Osteocyte (in vitro differentiated cells): ENCODE results near the gene GAL3ST2. TPM values are rescaled to one million over a fixed set of nuclear protein-coding genes. Genes with fewer than 3 reads are reported as not detected.

Experiments
- DNase-seq: peaks from one replicate; pipeline ENCODE4 v3.0.0; 2021; ENCODE audit warnings: mixed read lengths; ENCODE audit not compliant: unreplicated experiment; ENCODE audit errors: extremely low spot score
- H3K27ac Mint-ChIP-seq: one replicate; pipeline ENCODE4 v1.8.0; 2021; ENCODE audit warnings: mild to moderate bottlenecking, mixed read lengths; ENCODE audit not compliant: unreplicated experiment
- H3K27me3 Mint-ChIP-seq: one replicate; pipeline ENCODE4 v1.8.0; 2021; ENCODE audit warnings: mixed read lengths; ENCODE audit not compliant: unreplicated experiment
- H3K36me3 Mint-ChIP-seq: one replicate; pipeline ENCODE4 v1.8.0; 2021; ENCODE audit warnings: mixed read lengths; ENCODE audit not compliant: unreplicated experiment
- H3K4me1 Mint-ChIP-seq: one replicate; pipeline ENCODE4 v1.8.0; 2021; ENCODE audit warnings: mixed read lengths; ENCODE audit not compliant: unreplicated experiment
- H3K4me3 Mint-ChIP-seq: one replicate; pipeline ENCODE4 v1.8.0; 2021; ENCODE audit warnings: mild to moderate bottlenecking, moderate library complexity, mixed read lengths; ENCODE audit not compliant: unreplicated experiment
- H3K9me3 Mint-ChIP-seq: one replicate; pipeline ENCODE4 v1.8.0; 2021; ENCODE audit warnings: mixed read lengths; ENCODE audit not compliant: unreplicated experiment
- total RNA-seq: library from RNA; stranded (reverse); gene quantifications from 2 replicates; pipeline ENCODE4 v1.2.1, GENCODE V29; 2021
- TF ChIP-seq, protein P1 (sequence below): fragments of 200-600 bp; sonication (generic); IDR thresholded peaks from 2 replicates; pipeline ENCODE4 v1.5.0; 2021; ENCODE audit warnings: antibody characterized with exemption, mild to moderate bottlenecking, moderate library complexity

The GAL3ST2 gene
- total RNA-seq, 1 donor from 2014 or later = 0.48 TPM

DNA sequence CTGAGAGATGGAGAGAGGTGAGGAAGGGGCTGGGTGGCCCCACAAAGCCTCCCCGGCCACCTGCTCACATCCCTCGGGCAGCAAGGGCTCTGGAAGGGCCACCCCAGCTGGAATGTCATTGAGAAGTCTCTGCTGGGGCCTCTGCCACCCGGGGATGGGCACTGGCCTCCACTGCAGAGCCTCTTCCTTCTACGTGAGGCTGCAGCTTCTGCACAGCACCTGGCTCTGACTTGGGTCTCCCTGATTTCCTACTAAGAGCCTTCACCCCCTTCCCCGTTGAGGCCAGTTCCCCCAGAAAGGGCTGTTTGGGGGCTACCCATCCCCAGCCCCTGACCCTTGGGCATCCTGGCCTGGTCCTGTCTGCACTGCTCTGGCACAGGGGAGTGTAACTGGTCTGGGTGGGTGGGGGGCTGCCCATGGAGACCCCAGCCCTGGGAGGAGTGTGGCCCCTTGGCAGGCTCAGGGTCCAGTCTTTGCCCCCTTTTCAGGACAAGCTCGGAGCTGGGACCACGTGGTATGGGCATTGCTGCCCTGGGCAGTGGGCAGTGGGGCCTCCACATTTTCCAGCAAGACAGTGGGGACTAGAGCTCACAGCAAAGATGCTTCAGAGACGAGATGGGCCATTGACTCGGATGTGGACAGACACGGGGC is 76.5 kb downstream of the GAL3ST2 start:
- Mint-ChIP-seq H3K27me3 (peaks cover 4% of the 10 kb centered on the region), H3K36me3 (no peaks in the 10 kb centered on the region), H3K9me3 (no peaks in the 10 kb centered on the region), H3K4me1 (no peaks in the 10 kb centered on the region), H3K4me3 (no peak overlapping the region), H3K27ac (no peak overlapping the region)
- TF ChIP-seq, protein P1, sequence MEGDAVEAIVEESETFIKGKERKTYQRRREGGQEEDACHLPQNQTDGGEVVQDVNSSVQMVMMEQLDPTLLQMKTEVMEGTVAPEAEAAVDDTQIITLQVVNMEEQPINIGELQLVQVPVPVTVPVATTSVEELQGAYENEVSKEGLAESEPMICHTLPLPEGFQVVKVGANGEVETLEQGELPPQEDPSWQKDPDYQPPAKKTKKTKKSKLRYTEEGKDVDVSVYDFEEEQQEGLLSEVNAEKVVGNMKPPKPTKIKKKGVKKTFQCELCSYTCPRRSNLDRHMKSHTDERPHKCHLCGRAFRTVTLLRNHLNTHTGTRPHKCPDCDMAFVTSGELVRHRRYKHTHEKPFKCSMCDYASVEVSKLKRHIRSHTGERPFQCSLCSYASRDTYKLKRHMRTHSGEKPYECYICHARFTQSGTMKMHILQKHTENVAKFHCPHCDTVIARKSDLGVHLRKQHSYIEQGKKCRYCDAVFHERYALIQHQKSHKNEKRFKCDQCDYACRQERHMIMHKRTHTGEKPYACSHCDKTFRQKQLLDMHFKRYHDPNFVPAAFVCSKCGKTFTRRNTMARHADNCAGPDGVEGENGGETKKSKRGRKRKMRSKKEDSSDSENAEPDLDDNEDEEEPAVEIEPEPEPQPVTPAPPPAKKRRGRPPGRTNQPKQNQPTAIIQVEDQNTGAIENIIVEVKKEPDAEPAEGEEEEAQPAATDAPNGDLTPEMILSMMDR = no peak
- DNase-seq = no peak

Other genes with a start within 250 kb of the GAL3ST2 start
- gene BOK, start 218.1 kb upstream of the GAL3ST2 start, total RNA-seq = 45.0 and 47.5 TPM in 2 replicates
- gene THAP4, start 139.7 kb upstream of the GAL3ST2 start, total RNA-seq = 51.6 and 52.8 TPM in 2 replicates
- gene ATG4B, start 139.1 kb upstream of the GAL3ST2 start, total RNA-seq = 73.5 and 78.1 TPM in 2 replicates
- 26.3 and 28.8 TPM in 2 replicates for gene DTYMK, start 90.0 kb upstream of the GAL3ST2 start, total RNA-seq
- 29.4 and 32.0 TPM in 2 replicates for gene ING5, start 74.8 kb upstream of the GAL3ST2 start, total RNA-seq
- gene D2HGDH, start 42.2 kb upstream of the GAL3ST2 start, total RNA-seq = 32.5 and 36.8 TPM in 2 replicates
- not detected in 2 replicates for gene NEU4, start 32.4 kb downstream of the GAL3ST2 start, total RNA-seq
- not detected in 2 replicates for gene PDCD1, start 82.1 kb downstream of the GAL3ST2 start, total RNA-seq
- not detected in 2 replicates for gene RTP5, start 92.9 kb downstream of the GAL3ST2 start, total RNA-seq